ENCODE data around the gene MEGF6.

The MEGF6 gene

DNA sequence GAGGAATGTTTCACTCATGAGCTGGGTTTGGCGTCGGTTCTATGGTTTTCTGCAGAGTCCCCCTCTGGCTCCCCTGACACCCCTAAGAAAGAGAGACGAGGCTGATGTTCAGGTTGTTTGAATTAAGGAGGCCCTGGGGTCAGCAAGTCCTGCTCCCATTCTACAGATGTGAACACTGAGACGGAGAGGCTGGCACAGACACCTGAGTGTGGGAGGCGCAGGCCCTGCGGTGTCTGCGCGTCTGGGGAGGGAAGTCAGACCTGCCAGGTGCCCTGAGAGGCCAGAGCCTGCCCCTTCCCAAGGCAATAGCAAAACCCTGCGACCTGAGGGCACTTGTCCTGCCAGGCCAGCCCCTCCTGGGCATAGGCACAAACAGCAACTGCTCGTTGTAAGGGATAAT lies 47.7 kb downstream of the MEGF6 start:
- Mint-ChIP-seq H3K27ac (no peak overlapping the region), H3K4me3 (no peak overlapping the region), H3K4me1 (peaks cover 3% of the 10 kb centered on the region), H3K9me3 (no peaks in the 10 kb centered on the region), H3K27me3 (peaks cover 14% of the 10 kb centered on the region), H3K36me3 (no peaks in the 10 kb centered on the region)
- ATAC-seq (ENCODE audit: low read depth) (no peak), DNase-seq (ENCODE audit: low spot score in 2 of 2) (no peak)

DNA sequence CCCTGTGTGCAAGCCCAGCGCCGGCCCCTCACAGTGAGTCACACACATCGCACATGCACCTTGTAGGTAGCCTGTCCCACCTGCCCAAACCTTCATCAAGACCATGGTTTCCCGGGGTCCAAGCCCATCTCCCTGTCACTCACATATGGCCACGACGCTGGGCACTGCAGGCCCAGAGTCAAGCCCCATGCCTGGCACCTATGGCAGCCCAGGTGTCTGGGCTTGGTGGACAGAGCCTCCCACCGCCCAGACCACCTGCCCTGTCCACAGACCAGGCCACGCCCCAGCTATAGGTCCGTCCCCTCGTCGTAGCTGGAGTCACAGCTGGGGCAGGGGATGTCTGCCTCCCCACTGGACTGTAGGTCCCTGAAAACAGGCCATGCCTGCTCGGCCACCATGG lies 48.2 kb downstream of the MEGF6 start:
- no peak overlapping the region for H3K4me3 Mint-ChIP-seq

DNA sequence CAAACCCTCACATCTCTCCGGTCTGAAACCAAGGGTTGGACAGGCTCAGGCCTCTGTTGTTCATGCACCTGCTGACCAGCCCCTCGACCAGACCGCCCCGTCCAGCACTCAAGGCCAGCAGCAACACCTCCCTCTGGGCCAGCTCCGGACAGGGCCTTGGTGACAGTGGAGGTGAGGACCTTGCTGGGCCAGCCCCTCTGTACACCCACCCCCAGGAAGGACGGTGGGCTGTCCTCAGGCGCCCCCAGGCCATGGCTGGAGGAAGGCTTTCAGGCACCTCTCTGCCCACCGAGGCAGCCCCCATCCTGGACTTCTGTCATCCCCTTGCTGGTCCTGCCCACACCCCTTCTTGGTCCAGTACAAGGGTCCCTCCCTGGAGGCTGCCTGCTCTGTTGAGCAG lies 48.6 kb downstream of the MEGF6 start:
- H3K4me3 Mint-ChIP-seq: no peak overlapping the region
- DNase-seq (ENCODE audit: low spot score in 2 of 2): no peak
- H3K27me3 Mint-ChIP-seq: peaks cover 14% of the 10 kb centered on the region
- ATAC-seq (ENCODE audit: low read depth): no peak
- peaks cover 2% of the 10 kb centered on the region for H3K9me3 Mint-ChIP-seq
- H3K4me1 Mint-ChIP-seq: peaks cover 3% of the 10 kb centered on the region
- H3K36me3 Mint-ChIP-seq: no peaks in the 10 kb centered on the region
- no peak overlapping the region for H3K27ac Mint-ChIP-seq

More for the DNA sequence above, 48.2 kb downstream of the MEGF6 start:
- DNase-seq (ENCODE audit: low spot score in 2 of 2) (no peak), ATAC-seq (ENCODE audit: low read depth) (no peak)
- H3K27me3 Mint-ChIP-seq: peaks cover 14% of the 10 kb centered on the region
- H3K27ac Mint-ChIP-seq: no peak overlapping the region
- H3K4me1 Mint-ChIP-seq: peaks cover 3% of the 10 kb centered on the region
- peaks cover under 1% of the 10 kb centered on the region for H3K9me3 Mint-ChIP-seq
- H3K36me3 Mint-ChIP-seq: no peaks in the 10 kb centered on the region

DNA sequence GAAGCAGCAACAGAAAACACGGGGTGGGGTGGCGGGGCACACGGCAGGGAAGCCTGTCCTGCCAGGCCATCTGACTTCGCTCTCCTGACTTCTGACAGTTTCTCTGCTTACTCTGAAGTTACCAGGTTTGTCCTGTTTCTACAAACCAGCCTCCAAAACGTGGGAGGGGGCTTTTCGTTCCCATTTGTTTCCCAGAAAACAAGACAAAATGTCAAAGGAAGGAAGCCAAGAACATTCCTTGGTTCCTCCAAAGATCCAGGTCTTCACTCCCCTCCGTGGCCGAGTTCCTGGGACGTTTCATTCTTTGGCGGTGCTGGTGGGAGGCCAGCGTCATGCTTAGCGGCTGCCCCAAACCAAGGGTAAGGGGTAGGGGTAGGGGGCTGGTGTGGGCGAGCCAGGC lies 49.6 kb downstream of the MEGF6 start:
- Mint-ChIP-seq H3K27me3 (peaks cover 14% of the 10 kb centered on the region), H3K9me3 (peaks cover 2% of the 10 kb centered on the region), H3K4me3 (no peak overlapping the region), H3K27ac (no peak overlapping the region), H3K4me1 (peaks cover 3% of the 10 kb centered on the region), H3K36me3 (no peaks in the 10 kb centered on the region)
- no peak for DNase-seq (ENCODE audit: low spot score in 2 of 2)
- no peak for ATAC-seq (ENCODE audit: low read depth)

DNA sequence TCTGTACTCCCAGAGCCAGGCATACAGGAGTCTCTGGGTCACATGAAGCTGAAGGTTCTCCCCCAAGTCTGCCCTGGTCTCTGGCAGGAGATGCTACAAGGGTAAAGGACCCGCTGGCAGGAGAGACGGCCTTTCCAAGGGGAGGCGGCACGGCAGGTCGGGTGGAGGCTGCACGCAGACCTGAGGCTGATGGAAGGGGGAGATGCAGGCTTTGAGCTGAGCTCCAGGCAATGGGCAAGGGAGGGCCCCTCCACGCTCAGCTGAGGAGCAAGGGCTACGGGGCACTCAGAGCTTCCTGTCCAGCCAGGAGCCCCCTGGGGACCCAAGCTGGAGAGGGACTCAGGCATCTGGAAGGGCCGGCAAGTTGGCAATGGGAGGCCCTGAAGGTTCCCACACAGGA lies 50.3 kb downstream of the MEGF6 start:
- Mint-ChIP-seq H3K9me3 (peaks cover 2% of the 10 kb centered on the region), H3K4me3 (no peak overlapping the region), H3K4me1 (peaks cover 3% of the 10 kb centered on the region), H3K36me3 (no peaks in the 10 kb centered on the region), H3K27ac (no peak overlapping the region), H3K27me3 (peaks cover 14% of the 10 kb centered on the region)
- no peak for DNase-seq (ENCODE audit: low spot score in 2 of 2)
- ATAC-seq (ENCODE audit: low read depth): no peak

DNA sequence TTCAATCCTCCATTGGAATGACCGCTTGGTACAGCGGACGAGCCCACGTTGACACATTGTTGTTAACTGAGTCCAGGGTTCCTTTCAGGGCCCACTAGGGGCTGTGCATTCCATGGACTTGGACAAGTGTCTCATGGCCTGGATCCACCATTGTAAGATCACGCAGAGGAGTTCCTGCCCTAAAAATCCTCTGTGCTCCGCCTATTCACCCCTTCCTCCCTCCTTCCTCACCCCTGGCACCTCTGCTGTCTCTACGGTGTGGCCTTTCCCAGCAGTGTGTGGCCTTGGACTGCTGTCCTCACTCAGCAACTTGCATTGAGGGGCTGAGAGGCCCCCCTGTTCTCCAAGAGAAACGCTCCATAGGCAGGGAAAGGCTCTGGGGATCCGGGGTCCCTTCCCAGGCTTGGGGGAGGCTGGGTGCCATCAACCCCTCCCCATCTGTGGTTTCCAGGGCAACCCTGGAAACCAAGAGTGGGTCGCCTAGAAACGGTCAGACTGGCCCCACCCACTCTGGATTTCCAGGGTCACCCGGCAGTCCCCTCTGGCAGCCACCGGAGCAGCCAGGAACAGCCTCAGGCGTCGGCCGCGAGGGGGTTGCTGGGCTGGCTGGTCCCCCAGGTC lies 50.9 kb downstream of the MEGF6 start:
- H3K27me3 Mint-ChIP-seq: peaks cover 14% of the 10 kb centered on the region
- H3K36me3 Mint-ChIP-seq: no peaks in the 10 kb centered on the region
- H3K4me1 Mint-ChIP-seq: peaks cover 3% of the 10 kb centered on the region
- H3K27ac Mint-ChIP-seq: no peak overlapping the region
- DNase-seq (ENCODE audit: low spot score in 2 of 2) (no peak), ATAC-seq (ENCODE audit: low read depth) (no peak)
- no peak overlapping the region for H3K4me3 Mint-ChIP-seq
- peaks cover 2% of the 10 kb centered on the region for H3K9me3 Mint-ChIP-seq

DNA sequence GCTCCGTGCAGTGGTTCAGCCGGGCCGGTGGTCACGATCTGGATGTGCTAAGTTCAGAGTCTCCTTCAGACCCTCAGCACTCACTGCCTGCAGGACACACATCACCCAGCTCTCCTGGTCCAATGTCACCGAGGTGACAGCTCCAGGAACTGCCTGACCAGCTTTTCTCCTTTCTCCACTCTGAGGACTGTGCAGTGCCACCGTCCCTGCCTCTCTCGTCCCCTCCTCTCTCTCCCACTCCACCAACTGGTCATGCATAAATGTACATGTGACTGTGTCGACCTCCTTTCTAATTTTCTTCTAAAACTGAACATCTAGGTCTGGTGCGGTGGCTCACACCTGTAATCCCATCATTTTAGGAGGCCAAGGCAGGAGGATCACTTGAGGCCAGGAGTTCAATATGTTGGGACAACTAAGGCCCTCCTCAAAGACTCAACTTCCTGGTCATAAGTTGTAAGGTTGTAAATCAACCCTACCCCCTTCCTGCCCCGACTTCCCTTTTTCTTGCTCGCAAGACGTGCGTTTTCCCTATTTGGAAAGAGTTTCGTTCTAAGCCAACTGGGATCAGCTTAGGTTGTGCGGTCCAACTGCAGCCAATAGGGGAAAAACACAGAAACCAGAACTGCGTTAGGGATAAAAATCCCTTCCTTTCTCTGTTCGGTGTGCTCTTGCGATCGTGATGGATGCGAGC lies 53.1 kb downstream of the MEGF6 start:
- Mint-ChIP-seq H3K27ac (no peak overlapping the region), H3K36me3 (no peaks in the 10 kb centered on the region), H3K9me3 (peaks cover 2% of the 10 kb centered on the region), H3K4me3 (no peak overlapping the region), H3K27me3 (peaks cover 7% of the 10 kb centered on the region), H3K4me1 (no peaks in the 10 kb centered on the region)
- no peak for ATAC-seq (ENCODE audit: low read depth)
- DNase-seq (ENCODE audit: low spot score in 2 of 2): no peak

DNA sequence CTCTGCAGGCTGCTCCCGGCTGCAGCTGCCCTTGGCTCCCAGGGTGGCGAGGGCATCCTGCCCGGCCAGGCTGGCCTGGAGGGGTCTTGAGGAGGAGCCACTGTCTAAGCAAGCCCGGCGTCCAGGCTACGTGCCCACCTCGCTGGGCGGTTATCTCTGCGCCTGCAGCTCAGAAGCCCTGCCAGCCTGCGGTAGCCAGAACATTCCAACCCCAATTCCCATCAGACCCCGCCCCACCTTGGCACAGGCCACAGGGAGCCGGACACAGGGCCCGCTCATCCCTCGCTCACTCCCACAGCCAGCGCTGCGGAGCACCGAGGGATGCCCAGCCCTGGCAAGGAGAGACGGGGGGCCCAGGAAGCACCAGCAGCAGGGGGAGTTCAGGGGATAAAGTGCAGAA lies 53.9 kb downstream of the MEGF6 start:
- no peak overlapping the region for H3K4me3 Mint-ChIP-seq
- DNase-seq (ENCODE audit: low spot score in 2 of 2) (no peak), ATAC-seq (ENCODE audit: low read depth) (no peak)
- no peak overlapping the region for H3K27ac Mint-ChIP-seq
- peaks cover 3% of the 10 kb centered on the region for H3K27me3 Mint-ChIP-seq
- H3K36me3 Mint-ChIP-seq: no peaks in the 10 kb centered on the region
- peaks cover 2% of the 10 kb centered on the region for H3K9me3 Mint-ChIP-seq
- H3K4me1 Mint-ChIP-seq: no peaks in the 10 kb centered on the region

DNA sequence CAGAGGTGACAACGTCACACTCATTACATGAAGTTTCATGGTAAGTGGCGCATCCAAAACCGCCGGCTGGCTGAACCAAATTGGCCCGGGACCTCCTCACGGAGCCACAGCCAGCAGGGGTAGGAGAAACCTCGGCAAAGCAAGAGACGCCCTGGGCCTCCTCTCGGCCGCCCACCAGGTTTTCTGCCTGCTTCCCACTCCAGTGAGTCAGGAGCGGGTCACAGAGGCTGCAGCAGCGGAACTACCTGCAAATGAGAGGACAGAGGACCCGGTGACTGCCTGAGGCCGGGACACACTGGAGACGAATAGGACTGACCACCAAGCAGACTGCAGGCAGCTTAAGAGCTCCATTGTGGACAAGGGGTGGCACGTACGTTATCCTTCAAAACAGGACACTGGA lies 55.0 kb downstream of the MEGF6 start:
- Mint-ChIP-seq H3K9me3 (peaks cover 2% of the 10 kb centered on the region), H3K4me3 (no peak overlapping the region), H3K27ac (no peak overlapping the region), H3K27me3 (no peaks in the 10 kb centered on the region), H3K36me3 (no peaks in the 10 kb centered on the region), H3K4me1 (no peaks in the 10 kb centered on the region)
- ATAC-seq (ENCODE audit: low read depth) (no peak), DNase-seq (ENCODE audit: low spot score in 2 of 2) (no peak)

DNA sequence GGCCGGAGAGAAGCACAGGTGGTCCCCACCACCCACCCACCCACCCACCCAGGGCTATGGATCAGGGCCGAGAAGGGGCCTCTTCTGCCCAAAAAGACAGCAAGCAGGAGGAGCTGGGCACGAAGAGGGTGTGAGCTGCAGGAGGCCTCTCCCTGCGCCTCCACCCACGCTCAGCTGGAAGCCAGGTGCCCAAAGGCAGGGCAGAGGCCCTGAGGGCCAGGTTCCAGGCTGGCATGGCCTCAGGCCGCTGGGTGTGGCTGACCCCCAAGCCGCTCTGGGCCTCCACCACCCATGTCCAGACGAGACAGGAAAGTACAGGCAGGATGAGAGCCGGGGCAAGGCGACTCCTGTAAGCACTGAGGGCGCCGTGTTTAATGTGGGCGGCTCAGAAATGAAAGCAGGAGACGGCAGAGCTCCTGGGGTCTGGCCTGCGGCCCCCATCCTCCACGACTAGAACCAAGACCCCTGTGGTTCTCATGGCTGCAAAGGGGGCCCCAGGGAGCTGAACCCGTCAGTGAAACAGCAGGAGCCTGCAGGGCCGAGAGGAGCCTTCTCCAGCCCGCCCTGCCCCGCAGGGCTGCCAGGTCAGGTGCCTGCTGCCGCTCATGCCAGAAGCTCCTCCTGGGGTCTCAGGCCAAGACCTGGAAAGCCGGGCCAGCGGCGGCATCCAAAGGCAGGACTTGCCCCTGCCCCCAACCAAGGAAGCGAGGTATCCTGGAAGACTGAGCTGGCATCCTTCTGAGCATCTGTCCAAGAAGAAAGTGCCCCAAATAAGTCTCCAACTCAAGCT lies 56.0 kb downstream of the MEGF6 start:
- Mint-ChIP-seq H3K9me3 (peaks cover 2% of the 10 kb centered on the region), H3K36me3 (no peaks in the 10 kb centered on the region), H3K4me3 (no peak overlapping the region), H3K27me3 (peaks cover under 1% of the 10 kb centered on the region), H3K27ac (no peak overlapping the region), H3K4me1 (no peaks in the 10 kb centered on the region)
- DNase-seq (ENCODE audit: low spot score in 2 of 2): no peak
- ATAC-seq (ENCODE audit: low read depth): no peak

DNA sequence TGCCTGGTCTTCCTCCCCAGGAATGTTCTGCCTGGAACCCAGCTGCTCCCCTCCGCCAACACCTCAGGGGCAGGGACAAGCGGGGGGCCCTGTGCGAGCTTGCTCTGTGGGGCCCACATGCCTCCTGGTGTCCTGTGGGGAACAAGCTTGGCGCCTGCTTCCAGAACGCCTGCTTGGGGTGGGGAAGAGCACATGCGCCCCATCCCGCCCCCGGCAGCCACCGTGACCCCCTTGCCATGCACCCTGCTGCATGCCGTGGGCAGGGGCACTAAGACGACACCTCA lies 57.4 kb downstream of the MEGF6 start:
- Mint-ChIP-seq H3K9me3 (peaks cover 2% of the 10 kb centered on the region), H3K36me3 (no peaks in the 10 kb centered on the region), H3K27ac (no peak overlapping the region), H3K4me3 (no peak overlapping the region), H3K27me3 (peaks cover 5% of the 10 kb centered on the region), H3K4me1 (no peaks in the 10 kb centered on the region)
- no peak for DNase-seq (ENCODE audit: low spot score in 2 of 2)
- no peak for ATAC-seq (ENCODE audit: low read depth)

DNA sequence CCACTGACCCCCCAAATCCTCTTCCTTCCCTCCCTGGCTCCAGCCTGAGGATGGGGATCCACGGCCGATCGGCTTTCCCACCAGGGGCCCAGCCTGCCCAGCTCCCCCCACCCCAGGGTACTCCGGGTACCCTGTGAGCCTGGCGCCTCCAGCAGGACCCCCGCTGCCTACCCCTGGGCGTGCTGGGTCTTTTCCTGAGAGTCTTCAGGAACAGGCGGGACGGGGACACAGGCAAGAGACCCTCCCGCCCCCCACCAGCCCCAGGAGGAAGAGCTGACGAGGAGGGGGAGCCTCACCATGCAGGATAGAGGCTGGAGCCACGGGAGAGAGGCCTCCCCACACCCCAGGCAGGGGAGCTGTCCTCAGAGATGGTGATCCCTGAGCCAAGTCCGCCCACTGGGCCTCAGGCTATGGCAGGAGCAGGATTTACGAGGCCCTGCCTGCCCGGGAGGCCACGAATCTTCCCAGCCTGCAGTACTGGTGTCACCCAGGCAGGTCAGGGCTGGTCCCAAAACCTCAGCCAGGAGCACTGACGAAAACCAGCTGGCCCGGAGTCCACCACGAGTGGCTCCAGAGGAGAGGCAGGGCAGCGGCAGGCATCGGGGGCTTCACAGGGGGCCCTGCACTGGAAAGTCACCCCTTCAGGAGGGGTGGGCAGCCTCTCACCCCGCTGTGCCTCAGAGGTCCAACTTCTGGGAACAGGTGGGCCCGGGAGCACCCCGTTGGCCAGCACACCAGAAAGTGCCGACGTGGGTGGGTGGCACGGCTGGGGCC lies 58.0 kb downstream of the MEGF6 start:
- no peaks in the 10 kb centered on the region for H3K36me3 Mint-ChIP-seq
- H3K4me3 Mint-ChIP-seq: no peak overlapping the region
- ATAC-seq (ENCODE audit: low read depth) (no peak), DNase-seq (ENCODE audit: low spot score in 2 of 2) (no peak)
- no peak overlapping the region for H3K27ac Mint-ChIP-seq
- peaks cover 5% of the 10 kb centered on the region for H3K27me3 Mint-ChIP-seq
- peaks cover 2% of the 10 kb centered on the region for H3K9me3 Mint-ChIP-seq
- no peaks in the 10 kb centered on the region for H3K4me1 Mint-ChIP-seq

DNA sequence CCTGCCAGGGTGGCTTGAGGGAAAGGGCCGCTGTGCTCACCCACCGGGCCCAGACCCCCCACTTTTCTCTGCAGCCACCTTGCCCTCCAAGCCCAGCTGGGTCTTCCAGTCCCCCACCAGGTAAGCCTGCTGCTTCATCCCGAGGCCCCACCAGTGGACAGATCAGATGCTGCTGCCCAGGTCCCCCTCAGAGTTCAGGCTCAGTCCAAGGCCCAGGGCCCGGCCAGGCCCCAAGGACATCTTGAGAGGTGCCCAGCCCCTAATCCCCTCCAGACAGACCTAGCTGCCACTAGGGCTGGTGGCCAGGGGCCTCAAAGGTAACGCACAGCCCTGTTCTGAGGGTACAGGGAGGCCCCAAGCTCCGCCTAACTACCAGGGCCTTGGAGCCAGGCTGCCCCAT lies 58.6 kb downstream of the MEGF6 start:
- no peak overlapping the region for H3K27ac Mint-ChIP-seq
- no peak overlapping the region for H3K4me3 Mint-ChIP-seq
- ATAC-seq (ENCODE audit: low read depth): no peak
- DNase-seq (ENCODE audit: low spot score in 2 of 2): no peak
- no peaks in the 10 kb centered on the region for H3K9me3 Mint-ChIP-seq
- H3K27me3 Mint-ChIP-seq: peaks cover 5% of the 10 kb centered on the region
- H3K36me3 Mint-ChIP-seq: no peaks in the 10 kb centered on the region
- no peaks in the 10 kb centered on the region for H3K4me1 Mint-ChIP-seq

DNA sequence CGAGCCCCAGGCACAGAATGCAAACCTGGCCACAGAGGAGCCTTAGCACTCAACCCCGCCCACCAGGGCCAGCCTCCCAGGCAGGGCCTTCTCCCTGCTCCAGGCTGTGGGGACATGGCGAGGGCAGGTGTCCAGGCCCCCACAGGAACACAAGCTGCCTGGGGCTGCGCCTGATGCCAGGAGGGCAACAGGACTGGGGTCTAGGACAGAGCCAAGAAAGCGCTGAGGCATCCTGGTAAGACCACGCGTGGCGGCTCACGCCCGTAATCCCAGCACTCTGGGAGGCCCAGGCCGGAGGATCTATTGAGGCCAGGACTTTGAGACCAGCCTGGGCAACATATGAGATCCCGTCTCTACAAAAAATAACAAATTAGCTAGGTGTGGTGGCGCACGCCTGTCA lies 59.1 kb downstream of the MEGF6 start:
- ATAC-seq (ENCODE audit: low read depth) (no peak), DNase-seq (ENCODE audit: low spot score in 2 of 2) (no peak)
- no peak overlapping the region for H3K27ac Mint-ChIP-seq
- H3K27me3 Mint-ChIP-seq: peaks cover 5% of the 10 kb centered on the region
- H3K36me3 Mint-ChIP-seq: no peaks in the 10 kb centered on the region
- no peak overlapping the region for H3K4me3 Mint-ChIP-seq
- H3K4me1 Mint-ChIP-seq: no peaks in the 10 kb centered on the region
- no peaks in the 10 kb centered on the region for H3K9me3 Mint-ChIP-seq

Data from memory B cell (primary cell).